Measurements from ENCODE around the gene IGFBP7.

GRCh38 chr4:57110640-57111511 is 691 bp upstream of the IGFBP7 start:
- TF ChIP-seq FOXA1 (IDR thresholded peaks at IDR 0.05): no peak
- TF ChIP-seq CTBP1 (IDR thresholded peaks at IDR 0.05; ENCODE audit: borderline replicate concordance): no peak
- TF ChIP-seq SP1 (IDR thresholded peaks at IDR 0.05): no peak
- no peak for TF ChIP-seq HDGF (IDR thresholded peaks at IDR 0.05; ENCODE audit: borderline replicate concordance)
